Measurements from ENCODE around the gene SCYL3.
"Not testable (repeated sequence)": the region's sequence is repeated elsewhere in the genome, so short reads cannot be mapped to it uniquely, and the experiment has no call there.

Gene SCYL3

DNA sequence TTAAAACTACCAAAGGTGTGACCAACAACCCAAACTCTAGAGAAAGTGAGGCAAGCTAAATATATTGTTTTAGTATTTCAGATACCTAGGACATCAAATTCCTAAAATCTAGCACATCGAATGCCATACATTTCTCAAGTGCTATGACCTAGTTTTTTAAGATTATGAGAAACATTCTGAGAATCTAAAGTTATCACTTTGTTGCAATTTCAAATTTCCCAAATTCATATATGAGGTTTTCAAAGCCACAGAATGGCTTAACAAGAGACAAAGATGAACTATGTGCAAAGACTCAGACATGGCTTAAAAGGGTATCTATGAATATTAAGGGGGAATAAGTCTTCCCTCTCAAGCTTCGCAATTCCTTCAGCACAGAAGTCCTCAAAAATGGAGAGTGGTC, 6.8 kb downstream of the SCYL3 start:
- Mint-ChIP-seq H3K4me3 (no peak overlapping the region), H3K27me3 (no peaks in the 10 kb centered on the region), H3K36me3 (peaks cover 21% of the 10 kb centered on the region), H3K9me3 (no peaks in the 10 kb centered on the region), H3K4me1 (peaks cover 62% of the 10 kb centered on the region), H3K27ac (no peak overlapping the region)

DNA sequence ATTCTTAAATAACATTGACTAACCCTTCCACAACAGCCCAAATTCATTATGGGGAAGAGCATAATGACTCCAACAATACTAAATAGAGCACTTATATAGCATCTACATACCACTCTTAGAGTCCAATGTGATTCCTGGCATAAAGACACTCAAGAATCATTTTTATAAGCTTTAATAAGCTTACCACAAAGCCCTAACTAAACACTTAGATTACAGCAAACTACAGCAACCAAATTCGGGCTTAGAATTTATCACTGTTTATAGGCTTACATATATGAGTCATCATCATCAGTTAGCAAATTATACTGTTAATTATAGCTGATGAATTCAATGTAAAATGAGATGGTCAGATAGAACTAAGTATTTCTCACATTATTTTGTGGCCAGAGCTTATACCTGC, 7.3 kb downstream of the SCYL3 start:
- Mint-ChIP-seq H3K4me3 (no peak overlapping the region), H3K9me3 (no peaks in the 10 kb centered on the region), H3K36me3 (peaks cover 21% of the 10 kb centered on the region), H3K27ac (no peak overlapping the region), H3K27me3 (no peaks in the 10 kb centered on the region), H3K4me1 (peaks cover 56% of the 10 kb centered on the region)

DNA sequence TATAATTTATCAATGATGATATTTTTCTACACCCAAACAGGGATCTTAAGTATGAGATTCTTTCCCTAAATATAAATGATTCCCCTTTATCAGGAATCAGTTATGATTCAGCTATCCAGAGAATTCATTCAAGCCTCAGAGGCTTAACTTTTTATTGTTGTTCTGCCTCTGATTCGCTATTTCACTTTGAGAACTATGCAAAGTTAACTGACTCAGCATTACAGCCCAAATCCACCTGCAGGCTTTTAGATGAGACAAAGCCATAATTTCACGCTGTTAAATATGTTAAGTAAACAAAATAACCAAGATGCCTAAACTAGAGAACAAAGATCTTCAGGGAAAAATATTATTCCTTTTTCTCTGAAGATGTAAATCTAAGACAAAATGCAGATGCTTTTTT, 8.5 kb downstream of the SCYL3 start:
- peaks cover 47% of the 10 kb centered on the region for H3K4me1 Mint-ChIP-seq

DNA sequence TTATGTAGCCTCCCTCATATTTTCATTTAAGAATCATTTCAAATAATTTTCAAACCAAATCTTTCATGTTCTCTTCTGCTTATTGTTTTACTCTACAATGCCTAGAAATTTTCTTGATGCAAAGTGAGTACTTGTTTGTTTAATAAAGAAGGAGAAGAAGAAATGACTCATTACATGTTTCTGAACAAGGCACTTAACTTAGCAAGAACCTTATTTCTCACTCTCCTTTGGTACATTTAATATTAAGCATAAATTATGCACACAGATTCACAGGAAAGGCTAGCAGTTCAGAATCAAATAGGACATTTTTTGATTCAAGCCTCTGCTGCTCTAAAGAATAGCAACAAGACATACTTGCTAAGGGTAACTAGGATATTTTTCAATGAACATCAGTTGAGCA, 9.1 kb downstream of the SCYL3 start:
- Mint-ChIP-seq H3K36me3 (peaks cover 21% of the 10 kb centered on the region), H3K9me3 (no peaks in the 10 kb centered on the region)

More for the DNA sequence above, 8.5 kb downstream of the SCYL3 start:
- peaks cover 21% of the 10 kb centered on the region for H3K36me3 Mint-ChIP-seq
- no peaks in the 10 kb centered on the region for H3K9me3 Mint-ChIP-seq
- H3K27ac Mint-ChIP-seq = no peak overlapping the region
- H3K4me3 Mint-ChIP-seq = no peak overlapping the region
- H3K27me3 Mint-ChIP-seq = no peaks in the 10 kb centered on the region

DNA sequence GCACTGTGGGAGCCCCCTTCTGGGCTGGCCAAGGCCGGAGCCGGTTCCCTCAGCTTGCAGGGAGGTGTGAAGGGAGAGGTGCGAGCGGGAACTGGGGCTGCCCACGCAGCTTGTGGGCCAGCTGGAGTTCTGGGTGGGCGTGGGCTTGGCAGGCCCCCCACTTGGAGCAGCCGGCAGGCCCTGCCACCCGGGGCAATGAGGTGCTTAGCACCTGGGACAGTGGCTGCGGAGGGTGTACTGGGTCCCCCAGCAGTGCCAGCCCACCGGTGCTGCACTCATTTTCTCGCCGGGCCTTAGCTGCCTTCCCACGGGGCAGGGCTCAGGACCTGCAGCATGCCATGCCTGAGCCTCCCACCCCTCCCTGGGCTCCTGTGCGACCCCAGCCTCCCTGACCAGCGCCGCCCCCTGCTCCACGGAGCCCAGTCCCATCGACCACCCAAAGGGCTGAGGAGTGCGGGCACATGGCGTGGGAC, 11.6 kb downstream of the SCYL3 start:
- Mint-ChIP-seq H3K36me3 (peaks cover 19% of the 10 kb centered on the region), H3K4me3 (no peak overlapping the region)

More for the DNA sequence above, 9.1 kb downstream of the SCYL3 start:
- no peak overlapping the region for H3K4me3 Mint-ChIP-seq
- H3K27ac Mint-ChIP-seq = no peak overlapping the region
- peaks cover 49% of the 10 kb centered on the region for H3K4me1 Mint-ChIP-seq
- H3K27me3 Mint-ChIP-seq = no peaks in the 10 kb centered on the region

DNA sequence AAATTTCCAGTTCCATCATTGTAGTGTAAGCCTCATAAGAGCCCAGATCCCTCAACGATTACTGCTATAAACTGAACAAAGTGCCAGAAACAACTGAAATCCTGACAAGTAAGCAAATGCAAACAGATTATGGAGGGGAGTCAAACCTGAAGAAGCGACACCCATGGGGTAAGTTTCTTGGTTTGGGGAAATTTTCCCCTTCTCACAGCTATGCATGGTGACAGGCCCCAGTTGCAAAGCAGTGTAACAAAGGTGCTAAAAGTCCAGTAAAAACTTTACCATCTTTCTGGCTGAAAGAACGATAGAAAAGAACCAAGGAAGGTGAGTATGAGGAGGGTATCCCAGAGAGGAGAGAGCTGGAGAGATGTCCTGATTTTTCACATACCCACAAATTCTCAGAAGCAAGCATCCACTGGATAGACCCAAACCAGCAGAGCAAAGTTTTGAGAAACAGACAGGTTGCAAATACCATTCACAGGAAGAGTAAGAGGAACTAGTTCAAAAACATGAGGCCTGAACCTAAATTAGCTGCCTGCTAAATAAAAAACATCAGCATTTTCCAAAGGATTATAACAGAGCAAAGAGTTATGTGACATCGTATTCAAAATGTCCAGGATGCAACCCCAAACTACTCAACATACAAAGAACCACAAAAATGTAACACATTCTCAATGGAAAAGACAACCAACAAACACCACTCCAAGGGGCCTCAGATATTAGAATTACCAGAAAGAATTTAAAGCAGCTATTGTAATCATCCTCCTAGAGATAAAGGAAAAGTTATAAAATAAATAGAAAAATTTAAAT, 14.5 kb downstream of the SCYL3 start:
- Mint-ChIP-seq H3K27me3 (no peaks in the 10 kb centered on the region), H3K9me3 (no peaks in the 10 kb centered on the region), H3K36me3 (peaks cover 20% of the 10 kb centered on the region), H3K4me1 (peaks cover 34% of the 10 kb centered on the region), H3K4me3 (no peak overlapping the region), H3K27ac (peak overlapping the region; percentile 79)

More for the DNA sequence above, 11.6 kb downstream of the SCYL3 start:
- H3K27ac Mint-ChIP-seq = no peak overlapping the region
- H3K27me3 Mint-ChIP-seq = no peaks in the 10 kb centered on the region
- peaks cover 49% of the 10 kb centered on the region for H3K4me1 Mint-ChIP-seq
- no peaks in the 10 kb centered on the region for H3K9me3 Mint-ChIP-seq

DNA sequence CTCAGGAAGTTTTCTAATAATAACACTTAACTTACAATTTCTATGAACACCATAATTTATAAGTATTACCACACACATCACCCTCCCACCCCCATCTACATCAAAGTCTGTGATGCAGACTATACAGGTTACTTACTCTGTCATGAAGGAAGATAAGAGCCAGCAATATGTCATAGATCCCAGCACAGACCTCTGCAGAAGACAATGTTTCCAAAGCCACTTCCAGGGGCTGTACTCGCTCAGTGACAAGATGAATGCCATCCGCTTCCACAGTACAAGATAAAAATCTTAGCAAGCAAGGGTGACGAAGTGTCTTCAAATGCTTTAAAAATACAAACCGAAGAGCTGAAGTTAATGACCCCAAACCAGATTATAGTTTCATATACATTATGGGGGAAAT, 15.2 kb downstream of the SCYL3 start:
- Mint-ChIP-seq H3K36me3 (peaks cover 27% of the 10 kb centered on the region), H3K27ac (peak overlapping the region; percentile 79), H3K9me3 (no peaks in the 10 kb centered on the region), H3K27me3 (no peaks in the 10 kb centered on the region), H3K4me1 (peaks cover 40% of the 10 kb centered on the region), H3K4me3 (no peak overlapping the region)

DNA sequence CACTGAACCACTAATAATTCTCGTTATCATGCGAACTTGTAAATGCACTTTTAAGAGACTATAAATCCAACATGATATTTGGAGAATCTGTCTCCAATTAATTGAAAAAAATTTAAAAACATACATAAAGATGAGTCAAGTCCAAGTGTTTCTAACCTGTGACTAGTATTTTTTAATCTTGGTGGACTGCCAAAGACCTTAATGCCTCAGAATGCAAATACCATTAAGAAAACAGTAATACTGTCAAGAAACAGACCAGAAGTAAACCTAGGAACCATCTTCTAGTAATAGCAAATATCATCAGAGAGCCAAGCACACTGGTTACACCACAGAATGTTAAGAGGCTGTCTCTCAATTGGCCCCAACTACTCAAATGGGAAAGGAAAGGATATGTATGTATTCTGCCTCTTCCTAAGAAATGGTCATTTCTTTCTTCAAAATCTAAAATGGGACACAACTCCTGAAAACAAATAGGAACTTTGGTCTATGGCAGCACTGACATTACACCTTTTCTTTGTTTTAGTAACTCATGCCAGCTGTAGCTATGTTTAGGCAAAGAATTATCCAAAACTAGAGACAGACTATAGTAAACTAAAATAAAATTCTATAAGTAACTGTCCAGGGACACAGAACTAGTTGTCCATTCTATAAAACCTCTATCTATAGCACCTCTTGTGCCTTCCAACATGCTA, 15.8 kb downstream of the SCYL3 start:
- peaks cover 36% of the 10 kb centered on the region for H3K4me1 Mint-ChIP-seq
- no peaks in the 10 kb centered on the region for H3K9me3 Mint-ChIP-seq
- no peak overlapping the region for H3K27ac Mint-ChIP-seq
- H3K27me3 Mint-ChIP-seq = no peaks in the 10 kb centered on the region
- H3K4me3 Mint-ChIP-seq = no peak overlapping the region
- H3K36me3 Mint-ChIP-seq = peaks cover 29% of the 10 kb centered on the region

DNA sequence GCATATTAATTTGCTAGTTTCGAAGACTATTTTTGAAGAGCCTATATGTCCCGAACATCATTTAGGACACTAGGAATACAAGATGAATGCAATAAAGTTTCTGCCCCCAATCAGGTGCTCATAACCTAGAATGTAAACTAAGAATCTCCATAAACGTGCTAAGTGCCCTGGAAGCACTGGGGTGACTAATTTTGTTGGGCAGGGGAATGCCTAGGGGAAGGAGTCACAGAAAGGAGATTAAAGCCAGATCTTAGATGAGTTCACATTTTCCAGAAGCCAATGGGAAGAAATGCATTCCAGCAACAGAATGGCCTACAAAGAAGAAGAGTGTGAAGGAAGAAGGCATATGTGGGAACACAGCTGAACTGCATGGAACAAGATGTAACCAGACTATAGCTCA, 19.5 kb downstream of the SCYL3 start:
- no peak overlapping the region for H3K27ac Mint-ChIP-seq
- H3K9me3 Mint-ChIP-seq = no peaks in the 10 kb centered on the region
- peaks cover 24% of the 10 kb centered on the region for H3K4me1 Mint-ChIP-seq
- peaks cover 49% of the 10 kb centered on the region for H3K36me3 Mint-ChIP-seq
- no peak overlapping the region for H3K4me3 Mint-ChIP-seq
- H3K27me3 Mint-ChIP-seq = no peaks in the 10 kb centered on the region

DNA sequence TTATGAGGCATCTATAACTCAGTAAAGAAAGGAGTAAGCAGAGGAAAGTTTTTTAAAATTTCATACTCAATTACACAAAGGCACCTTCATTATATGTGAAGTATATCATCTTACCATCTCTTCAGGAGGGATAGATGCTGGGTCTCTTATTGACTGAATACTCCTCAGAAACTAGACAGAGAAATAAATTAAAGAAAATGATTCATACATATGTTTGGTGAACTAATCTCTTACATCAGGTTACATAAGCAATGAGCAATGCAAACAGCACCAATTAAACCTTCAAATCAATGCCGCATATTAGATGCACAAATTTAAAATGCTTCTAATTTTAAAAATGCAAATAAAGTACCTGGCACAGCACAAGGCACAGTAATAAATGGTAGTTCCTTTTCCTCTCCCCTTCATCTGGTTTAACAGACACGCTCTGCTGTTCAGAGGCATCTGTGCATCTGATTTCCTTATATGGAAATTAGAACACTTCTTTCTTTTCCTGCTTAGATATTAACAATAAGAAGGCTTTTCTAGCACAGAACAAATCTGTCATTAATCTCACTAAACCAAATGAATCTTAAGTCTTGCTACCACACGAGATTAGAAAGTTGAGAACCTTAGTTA, 20.0 kb downstream of the SCYL3 start:
- Mint-ChIP-seq H3K27me3 (no peaks in the 10 kb centered on the region), H3K36me3 (peaks cover 49% of the 10 kb centered on the region), H3K4me1 (peaks cover 18% of the 10 kb centered on the region), H3K4me3 (no peak overlapping the region), H3K27ac (no peak overlapping the region), H3K9me3 (no peaks in the 10 kb centered on the region)

DNA sequence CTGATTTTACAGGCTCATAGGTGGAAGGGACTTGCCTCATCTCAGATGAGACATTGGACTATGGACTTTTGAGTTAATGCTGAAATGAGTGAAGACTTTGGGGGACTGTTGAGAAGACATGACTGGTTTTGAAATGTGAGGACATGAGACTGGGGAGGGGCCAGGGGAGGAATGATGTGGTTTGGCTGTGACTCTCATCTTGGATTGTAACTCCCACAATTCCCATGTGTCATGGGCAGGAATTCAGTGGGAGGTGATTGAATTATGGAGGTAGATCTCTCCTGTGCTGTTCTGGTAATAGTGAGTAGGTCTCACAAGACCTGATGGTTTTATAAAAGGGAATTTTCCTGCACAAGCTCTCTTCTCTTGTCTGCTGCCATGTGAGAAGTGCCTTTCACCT, 20.8 kb downstream of the SCYL3 start:
- Mint-ChIP-seq H3K4me3 (no peak overlapping the region), H3K27ac (peak overlapping the region; percentile 36)

DNA sequence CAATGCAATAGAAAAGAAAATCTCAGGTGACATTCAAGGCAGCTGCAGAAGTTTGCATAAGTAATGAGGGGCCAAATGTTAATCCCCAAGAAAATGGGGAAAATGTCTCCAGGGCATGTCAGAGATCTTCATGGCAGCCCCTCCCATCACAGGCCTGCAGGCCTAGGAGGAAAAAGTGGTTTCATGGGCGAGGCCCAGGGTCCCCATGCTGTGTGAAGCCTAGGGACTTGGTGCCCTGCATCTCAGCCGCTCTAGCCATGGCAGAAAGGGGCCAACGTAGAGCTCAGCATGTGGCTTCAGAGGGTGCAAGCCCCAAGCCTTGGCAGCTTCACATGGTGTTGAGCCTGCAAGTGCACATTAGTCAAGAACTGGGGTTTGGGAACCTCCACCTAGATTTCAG, 21.7 kb downstream of the SCYL3 start:
- not testable (repeated sequence) for H3K27ac Mint-ChIP-seq, H3K27me3 Mint-ChIP-seq, H3K4me3 Mint-ChIP-seq, H3K9me3 Mint-ChIP-seq
- peaks cover 11% of the 10 kb centered on the region for H3K4me1 Mint-ChIP-seq
- peaks cover 49% of the 10 kb centered on the region for H3K36me3 Mint-ChIP-seq

More for the DNA sequence above, 20.8 kb downstream of the SCYL3 start:
- H3K9me3 Mint-ChIP-seq = no peaks in the 10 kb centered on the region
- H3K36me3 Mint-ChIP-seq = peaks cover 49% of the 10 kb centered on the region
- H3K27me3 Mint-ChIP-seq = no peaks in the 10 kb centered on the region
- peaks cover 14% of the 10 kb centered on the region for H3K4me1 Mint-ChIP-seq

DNA sequence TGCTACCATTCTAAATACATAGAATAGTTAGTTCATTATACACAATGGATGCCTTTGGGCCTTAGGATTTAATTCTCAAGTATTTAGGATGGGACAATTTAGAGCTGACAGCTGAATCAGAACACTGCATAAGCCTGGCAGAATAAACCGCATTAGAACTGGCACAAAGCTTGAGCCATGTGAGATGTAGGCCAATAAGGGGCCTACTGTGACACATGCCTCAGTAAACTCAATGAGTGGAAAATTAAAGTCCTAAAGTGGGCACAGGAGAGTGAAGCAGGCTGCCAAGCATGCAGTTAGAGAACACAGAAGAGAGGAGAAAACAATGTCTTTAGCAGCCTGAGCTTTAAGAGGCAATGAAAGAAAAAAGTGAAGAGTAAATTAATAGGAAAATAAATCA, 24.3 kb downstream of the SCYL3 start:
- H3K4me1 Mint-ChIP-seq = peaks cover 16% of the 10 kb centered on the region

DNA sequence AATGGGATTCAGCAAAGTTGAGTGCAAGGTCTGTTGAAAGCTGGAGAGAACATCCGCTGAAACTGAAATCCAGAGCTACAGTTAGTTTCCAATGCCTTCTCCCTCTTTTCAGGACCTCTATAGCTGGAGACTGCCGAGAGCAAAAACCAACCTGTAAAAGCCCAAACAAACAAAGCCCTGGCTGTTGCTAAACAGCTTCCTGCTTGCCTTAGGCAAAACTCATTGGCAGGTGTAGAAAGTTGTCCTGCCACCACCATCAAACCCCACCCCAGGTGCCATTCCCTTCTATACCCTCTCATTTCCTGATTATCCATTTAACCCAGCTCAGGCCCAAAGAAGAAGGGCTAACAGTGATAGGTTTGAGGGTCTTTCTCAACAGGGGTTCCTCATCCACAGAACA, 24.7 kb downstream of the SCYL3 start:
- H3K4me3 Mint-ChIP-seq = no peak overlapping the region
- peaks cover 61% of the 10 kb centered on the region for H3K36me3 Mint-ChIP-seq
- no peaks in the 10 kb centered on the region for H3K9me3 Mint-ChIP-seq
- H3K27me3 Mint-ChIP-seq = no peaks in the 10 kb centered on the region
- peaks cover 11% of the 10 kb centered on the region for H3K4me1 Mint-ChIP-seq
- no peak overlapping the region for H3K27ac Mint-ChIP-seq

More for the DNA sequence above, 24.3 kb downstream of the SCYL3 start:
- H3K9me3 Mint-ChIP-seq = no peaks in the 10 kb centered on the region
- H3K36me3 Mint-ChIP-seq = peaks cover 61% of the 10 kb centered on the region
- H3K27ac Mint-ChIP-seq = no peak overlapping the region
- no peak overlapping the region for H3K4me3 Mint-ChIP-seq
- no peaks in the 10 kb centered on the region for H3K27me3 Mint-ChIP-seq

DNA sequence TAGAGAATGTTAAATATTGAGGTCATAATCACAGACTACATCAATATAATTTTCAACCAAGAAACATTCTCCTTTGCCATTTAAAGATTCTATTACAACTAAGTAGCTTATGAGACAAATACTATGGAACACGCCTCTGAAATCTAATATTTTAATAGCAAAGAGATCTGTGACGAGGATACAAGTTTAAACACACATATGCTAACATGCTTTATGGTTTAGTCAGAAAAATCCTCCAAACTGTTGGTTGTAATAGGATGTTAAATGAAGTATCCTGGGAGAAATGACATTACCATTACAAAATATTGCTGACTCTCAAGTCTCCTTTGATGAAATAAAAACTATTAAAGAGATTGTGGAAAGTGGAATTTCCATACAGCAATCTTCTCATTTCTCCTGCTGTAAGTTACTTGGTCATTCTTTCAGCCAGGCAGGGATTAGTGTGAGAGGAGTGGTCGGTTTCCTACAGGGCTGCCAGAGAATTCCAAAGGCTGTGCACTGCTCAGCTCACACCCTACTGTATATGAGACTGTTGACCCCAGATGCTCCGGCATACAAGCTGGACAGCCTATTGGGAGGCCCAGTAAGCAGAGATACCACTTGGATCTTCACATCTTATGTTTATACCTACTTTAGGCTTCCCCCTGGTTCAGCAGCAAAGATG, 26.6 kb downstream of the SCYL3 start:
- no peak overlapping the region for H3K4me3 Mint-ChIP-seq
- no peak overlapping the region for H3K27ac Mint-ChIP-seq
- H3K27me3 Mint-ChIP-seq = no peaks in the 10 kb centered on the region
- H3K4me1 Mint-ChIP-seq = peaks cover 8% of the 10 kb centered on the region
- peaks cover 47% of the 10 kb centered on the region for H3K36me3 Mint-ChIP-seq
- no peaks in the 10 kb centered on the region for H3K9me3 Mint-ChIP-seq

Data from activated naive CD4-positive, alpha-beta T cell treated with anti-CD3 and anti-CD28 coated beads, Interleukin-2, amount 50 U/mL, for 24 hours (primary cell).